HepG2 (cell line): ENCODE results near the gene TBX15. TPM values are rescaled to one million over a fixed set of nuclear protein-coding genes. Genes with fewer than 3 reads are reported as not detected.

ENCODE experiments used
- ATAC-seq: fragments of 200-7000 bp; cut with Tn5 transposase; 3 replicates; pipeline ENCODE4 v1.9.1; 2020; ENCODE audit warnings: mild to moderate bottlenecking, moderate library complexity
- BruUV-seq: library from RNA; stranded (reverse); fragments of 400-500 nt; replicated peaks from 2 replicates; lab custom pipeline; 2021; lab: Mats Ljungman, UMichigan
- CTCF ChIA-PET: fragments of 300-600 bp; formaldehyde crosslinking; extraction: SDS; loops from one replicate; lab custom pipeline; 2021; ENCODE audit warnings: low total read pairs, inconsistent platforms, low intra/inter-chr PET ratio; lab: Yijun Ruan, JAX
- POLR2A ChIA-PET: fragments of 350-600 bp; sonication (Branson Sonifier 250); formaldehyde crosslinking; loops from one replicate; lab custom pipeline; 2020; ENCODE audit warnings: antibody characterized with exemption, inconsistent platforms; lab: Yijun Ruan, JAX
- DNase-seq: peaks from one replicate; pipeline ENCODE4 v3.0.0-alpha.2; 2015; ENCODE audit warnings: low spot score
- FAIRE-seq: peaks from 3 replicates; lab custom pipeline; 2011; peaks lifted over from hg19 to GRCh38; lab: Jason Lieb, UNC
- H2AFZ ChIP-seq: one replicate; pipeline ENCODE4 v1.6.1; 2011; ENCODE audit warnings: low read length, inconsistent platforms
- H3K27ac ChIP-seq: fragments of 300-600 bp; 3 replicates; pipeline ENCODE4 v1.8.0; 2011; ENCODE audit warnings: mixed run types, mild to moderate bottlenecking, mixed read lengths, low read length, inconsistent platforms; ENCODE audit not compliant: insufficient read depth; ENCODE audit errors: extremely low read length
- H3K27me3 ChIP-seq, 2 experiments: fragments of 200-600 bp in 1 of 2; 2 replicates in 1 of 2; 3 replicates in 1 of 2; pipeline versions ENCODE4 v1.6.0 to v1.8.0; 2011; ENCODE audit warnings: low read length in 2 of 2, mild to moderate bottlenecking in 2 of 2, moderate library complexity in 2 of 2, inconsistent platforms in 1 of 2; ENCODE audit not compliant: insufficient read depth in 2 of 2, control insufficient read depth in 1 of 2
- H3K36me3 ChIP-seq, 2 experiments: fragments of 200-600 bp in 1 of 2; replicated peaks in 1 of 2; 2 replicates in 1 of 2; 3 replicates in 1 of 2; pipeline versions ENCODE4 v1.5.1 to v1.8.0; 2011; ENCODE audit warnings: low read length in 2 of 2, inconsistent platforms in 1 of 2; ENCODE audit not compliant: insufficient read depth in 2 of 2, control insufficient read depth in 1 of 2
- H3K4me1 ChIP-seq: 2 replicates; pipeline ENCODE4 v1.5.1; 2012; ENCODE audit warnings: low read length, inconsistent platforms; ENCODE audit not compliant: insufficient read depth
- H3K4me2 ChIP-seq: 2 replicates; pipeline ENCODE4 v1.6.0; 2011; ENCODE audit warnings: low read depth, low read length, inconsistent platforms
- H3K4me3 ChIP-seq, 3 experiments: fragments of 200-600 bp in 1 of 3; sonication (generic), shearing (Covaris generic) in 1 of 3; replicated peaks in 1 of 3; 2 replicates each; pipeline ENCODE4 v1.5.1; 2011 to 2016; ENCODE audit warnings: low read length in 3 of 3, inconsistent platforms in 2 of 3, low read depth in 2 of 3, mild to moderate bottlenecking in 2 of 3, control low read depth in 1 of 3, mixed read lengths in 1 of 3; ENCODE audit not compliant: insufficient read depth in 1 of 3
- H3K79me2 ChIP-seq: one replicate; pipeline ENCODE4 v1.6.1; 2011; ENCODE audit warnings: low read length, inconsistent platforms; ENCODE audit not compliant: insufficient read depth
- H3K9ac ChIP-seq: 2 replicates; pipeline ENCODE4 v1.6.0; 2011; ENCODE audit warnings: mild to moderate bottlenecking, low read depth, low read length, inconsistent platforms; ENCODE audit not compliant: insufficient read depth
- H3K9me3 ChIP-seq: 2 replicates; pipeline ENCODE4 v1.5.1; 2012; ENCODE audit warnings: mild to moderate bottlenecking, low read length
- H4K20me1 ChIP-seq: 2 replicates; pipeline ENCODE4 v1.6.0; 2011; ENCODE audit warnings: inconsistent platforms, mild to moderate bottlenecking, low read length, moderate library complexity; ENCODE audit not compliant: insufficient read depth
- CREM ChIP-seq, 2 experiments: sonication (generic) in 1 of 2; formaldehyde crosslinking in 1 of 2; IDR thresholded peaks; 2 replicates each; pipeline versions ENCODE4 v1.4.0 to v1.6.1; 2016 to 2020; ENCODE audit warnings: antibody characterized with exemption in 1 of 2, mild to moderate bottlenecking in 1 of 2, missing genetic modification reagents in 1 of 2
- EHMT2 ChIP-seq: fragments of 200-600 bp; sonication (generic); IDR thresholded peaks from 2 replicates; pipeline ENCODE4 v1.7.0; 2017; ENCODE audit warnings: antibody characterized with exemption, low read depth, low read length, borderline replicate concordance
- FOXK2 ChIP-seq: fragments of 450-650 bp; IDR thresholded peaks from 2 replicates; pipeline ENCODE4 v1.6.1; 2016
- KDM5A ChIP-seq: fragments of 200-600 bp; sonication (generic); IDR thresholded peaks from 2 replicates; pipeline ENCODE4 v1.7.0; 2018; ENCODE audit warnings: antibody characterized with exemption, mild to moderate bottlenecking, low read length, borderline replicate concordance
- MAX ChIP-seq: IDR thresholded peaks from 2 replicates; pipeline ENCODE4 v1.6.1; 2012; ENCODE audit warnings: inconsistent platforms
- MBD4 ChIP-seq: IDR thresholded peaks from 2 replicates; pipeline ENCODE4 v1.6.1; 2012; ENCODE audit warnings: low read length, inconsistent platforms, borderline replicate concordance
- NCOA5 ChIP-seq: sonication (generic); formaldehyde crosslinking; IDR thresholded peaks from 2 replicates; pipeline ENCODE4 v1.4.0; 2020; ENCODE audit warnings: missing genetic modification reagents
- SP2 ChIP-seq: sonication (generic); formaldehyde crosslinking; IDR thresholded peaks from 2 replicates; pipeline ENCODE4 v1.5.1; 2020; ENCODE audit warnings: mild to moderate bottlenecking, missing genetic modification reagents
- ZKSCAN8 ChIP-seq: IDR thresholded peaks from 2 replicates; pipeline ENCODE4 v1.6.1; 2016; ENCODE audit warnings: borderline replicate concordance, missing genetic modification reagents, missing compliant biosample characterization
- ZNF552 ChIP-seq: sonication (generic); formaldehyde crosslinking; IDR thresholded peaks from 2 replicates; pipeline ENCODE4 v1.9.0; 2022; ENCODE audit warnings: missing genetic modification reagents, mild to moderate bottlenecking, borderline replicate concordance
- WGBS: methylation state at CpG from one replicate; pipeline ENCODE4 v1.1.6; 2017; ENCODE audit warnings: low lambda C conversion rate; 5-methylcytosine and 5-hydroxymethylcytosine counted together
- in situ Hi-C: cut with HindIII; loops from 2 replicates; pipeline ENCODE4 v1.10.0; 2017; ENCODE audit warnings: low pct_unique_long_range_greater_than_20kb; ENCODE audit not compliant: extremely low pct_ligation_motif_present
- intact Hi-C: fragments of 100-400 bp; cut with micrococcal nuclease; formaldehyde crosslinking; loops from one replicate; pipeline ENCODE4 v1.10.0; 2022; ENCODE audit not compliant: unreplicated experiment
- polyA plus RNA-seq, 8 experiments: library from polyadenylated mRNA; depleted of rRNA in 3 of 8; stranded (reverse) in 7 of 8; unstranded in 1 of 8; fragments of >200 nt; fragmentation: Illumina TruSeq in 4 of 8; extraction: Trizol in 4 of 8; gene quantifications; 2 replicates each; pipeline versions ENCODE4 v1.2.1 to v1.2.3, GENCODE V29; 2011 to 2016; ENCODE audit warnings: low read depth in 4 of 8, missing spikeins in 1 of 8, mixed read lengths in 1 of 8; ENCODE audit not compliant: insufficient read depth in 1 of 8
- total RNA-seq, 5 experiments: library from RNA; depleted of rRNA; stranded (reverse); fragments of >200 nt; fragmentation: Illumina TruSeq; extraction: Trizol; gene quantifications; 2 replicates each; pipeline ENCODE4 v1.2.3, GENCODE V29; 2016; ENCODE audit warnings: low read depth in 1 of 5
- TF ChIP-seq, protein P1 (sequence below): sonication (generic); formaldehyde crosslinking; IDR thresholded peaks from 2 replicates; pipeline ENCODE4 v1.4.0; 2020; ENCODE audit warnings: mild to moderate bottlenecking, missing genetic modification reagents
- TF ChIP-seq, protein P2 (sequence below): sonication (generic); formaldehyde crosslinking; IDR thresholded peaks from 2 replicates; pipeline ENCODE4 v1.4.0; 2020; ENCODE audit warnings: low read depth, missing genetic modification reagents

Gene TBX15
- total and polyA plus RNA-seq, 2 of the 13 experiments (the other 11 are each of a cell fraction or from before 2014, with no cell fraction given): 0.42 to 1.9 TPM

- H3K4me2 ChIP-seq: no peak overlapping the region
- DNase-seq (no peak), FAIRE-seq (no peak), ATAC-seq (no peak)
- no peak overlapping the region for H2AFZ ChIP-seq
- H3K9me3 ChIP-seq: no peaks in the 10 kb centered on the region
- intact Hi-C loops (no loop called here), in situ Hi-C loops (no loop called here)
- 94% methylated on average over 4 of the region's 4 CpGs for WGBS
- ChIA-PET CTCF (no interaction called here), POLR2A (no interaction called here)
- H3K4me1 ChIP-seq: no peaks in the 10 kb centered on the region
- H3K36me3 ChIP-seq: peaks cover 0 to 5% of the 10 kb centered on the region in 2 experiments; a peak in 1 of 5 replicates
- no peak overlapping the region for H3K27ac ChIP-seq
- no peak overlapping the region for H3K4me3 ChIP-seq
- H4K20me1 ChIP-seq: no peaks in the 10 kb centered on the region
- no peak overlapping the region for H3K9ac ChIP-seq
- H3K27me3 ChIP-seq: no peaks in the 10 kb centered on the region
- BruUV-seq: no TSS peak
- H3K79me2 ChIP-seq: no peaks in the 10 kb centered on the region
- TF ChIP-seq, protein P1, sequence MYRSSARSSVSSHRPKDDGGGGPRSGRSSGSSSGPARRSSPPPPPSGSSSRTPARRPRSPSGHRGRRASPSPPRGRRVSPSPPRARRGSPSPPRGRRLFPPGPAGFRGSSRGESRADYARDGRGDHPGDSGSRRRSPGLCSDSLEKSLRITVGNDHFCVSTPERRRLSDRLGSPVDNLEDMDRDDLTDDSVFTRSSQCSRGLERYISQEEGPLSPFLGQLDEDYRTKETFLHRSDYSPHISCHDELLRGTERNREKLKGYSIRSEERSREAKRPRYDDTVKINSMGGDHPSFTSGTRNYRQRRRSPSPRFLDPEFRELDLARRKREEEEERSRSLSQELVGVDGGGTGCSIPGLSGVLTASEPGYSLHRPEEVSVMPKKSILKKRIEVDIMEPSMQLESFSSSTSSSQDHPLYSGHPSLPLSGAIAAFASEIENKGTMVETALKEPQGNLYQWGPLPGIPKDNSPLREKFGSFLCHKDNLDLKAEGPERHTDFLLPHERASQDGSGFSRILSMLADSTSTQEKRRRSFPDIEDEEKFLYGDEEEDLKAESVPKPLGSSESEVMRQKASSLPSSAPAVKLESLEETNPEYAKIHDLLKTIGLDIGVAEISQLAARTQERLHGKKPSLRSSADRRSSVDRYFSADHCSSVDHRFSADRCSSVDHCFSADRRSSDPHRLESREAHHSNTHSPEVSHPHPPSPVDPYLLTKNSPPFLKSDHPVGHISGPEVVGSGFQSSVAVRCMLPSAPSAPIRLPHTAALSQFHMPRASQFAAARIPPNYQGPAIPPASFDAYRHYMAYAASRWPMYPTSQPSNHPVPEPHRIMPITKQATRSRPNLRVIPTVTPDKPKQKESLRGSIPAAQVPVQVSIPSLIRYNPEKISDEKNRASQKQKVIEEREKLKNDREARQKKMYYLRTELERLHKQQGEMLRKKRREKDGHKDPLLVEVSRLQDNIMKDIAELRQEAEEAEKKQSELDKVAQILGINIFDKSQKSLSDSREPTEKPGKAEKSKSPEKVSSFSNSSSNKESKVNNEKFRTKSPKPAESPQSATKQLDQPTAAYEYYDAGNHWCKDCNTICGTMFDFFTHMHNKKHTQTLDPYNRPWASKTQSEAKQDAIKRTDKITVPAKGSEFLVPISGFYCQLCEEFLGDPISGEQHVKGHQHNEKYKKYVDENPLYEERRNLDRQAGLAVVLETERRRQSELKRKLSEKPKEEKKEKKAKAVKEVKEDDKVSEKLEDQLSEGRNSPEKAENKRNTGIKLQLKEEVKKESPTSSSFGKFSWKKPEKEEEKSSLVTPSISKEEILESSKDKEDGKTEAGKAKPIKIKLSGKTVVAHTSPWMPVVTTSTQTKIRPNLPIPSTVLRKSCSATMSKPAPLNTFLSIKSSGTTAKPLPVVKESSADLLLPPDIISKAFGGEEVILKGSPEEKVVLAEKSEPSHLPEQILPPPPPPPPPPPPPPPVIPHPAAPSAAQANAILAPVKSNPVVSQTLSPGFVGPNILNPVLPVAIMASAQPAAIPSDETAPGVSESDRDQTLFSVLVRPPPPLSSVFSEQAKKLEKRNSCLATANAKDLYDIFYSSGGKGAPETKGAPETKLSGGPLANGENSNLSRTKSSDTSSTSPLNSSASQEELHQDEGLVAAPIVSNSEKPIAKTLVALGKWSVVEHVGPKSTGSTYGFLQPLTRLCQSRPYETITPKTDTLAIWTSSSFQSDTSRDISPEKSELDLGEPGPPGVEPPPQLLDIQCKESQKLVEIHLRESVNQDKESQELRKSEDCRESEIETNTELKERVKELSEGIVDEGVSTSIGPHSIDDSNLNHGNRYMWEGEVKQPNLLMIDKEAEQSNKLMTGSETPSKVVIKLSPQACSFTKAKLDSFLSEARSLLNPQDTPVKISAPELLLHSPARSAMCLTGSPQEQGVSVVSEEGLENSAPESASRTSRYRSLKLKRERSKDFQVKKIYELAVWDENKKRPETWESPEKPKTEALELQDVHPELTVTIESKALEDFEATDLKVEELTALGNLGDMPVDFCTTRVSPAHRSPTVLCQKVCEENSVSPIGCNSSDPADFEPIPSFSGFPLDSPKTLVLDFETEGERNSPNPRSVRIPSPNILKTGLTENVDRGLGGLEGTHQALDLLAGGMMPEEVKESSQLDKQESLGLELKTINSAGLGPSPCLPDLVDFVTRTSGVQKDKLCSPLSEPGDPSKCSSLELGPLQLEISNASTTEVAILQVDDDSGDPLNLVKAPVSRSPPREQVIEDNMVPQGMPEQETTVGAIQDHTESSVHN (CRISPR knock-in tag): no peak
- no peak for TF ChIP-seq NCOA5 (CRISPR knock-in tag)
- TF ChIP-seq FOXK2: no peak
- TF ChIP-seq MAX: no peak
- TF ChIP-seq, protein P2, sequence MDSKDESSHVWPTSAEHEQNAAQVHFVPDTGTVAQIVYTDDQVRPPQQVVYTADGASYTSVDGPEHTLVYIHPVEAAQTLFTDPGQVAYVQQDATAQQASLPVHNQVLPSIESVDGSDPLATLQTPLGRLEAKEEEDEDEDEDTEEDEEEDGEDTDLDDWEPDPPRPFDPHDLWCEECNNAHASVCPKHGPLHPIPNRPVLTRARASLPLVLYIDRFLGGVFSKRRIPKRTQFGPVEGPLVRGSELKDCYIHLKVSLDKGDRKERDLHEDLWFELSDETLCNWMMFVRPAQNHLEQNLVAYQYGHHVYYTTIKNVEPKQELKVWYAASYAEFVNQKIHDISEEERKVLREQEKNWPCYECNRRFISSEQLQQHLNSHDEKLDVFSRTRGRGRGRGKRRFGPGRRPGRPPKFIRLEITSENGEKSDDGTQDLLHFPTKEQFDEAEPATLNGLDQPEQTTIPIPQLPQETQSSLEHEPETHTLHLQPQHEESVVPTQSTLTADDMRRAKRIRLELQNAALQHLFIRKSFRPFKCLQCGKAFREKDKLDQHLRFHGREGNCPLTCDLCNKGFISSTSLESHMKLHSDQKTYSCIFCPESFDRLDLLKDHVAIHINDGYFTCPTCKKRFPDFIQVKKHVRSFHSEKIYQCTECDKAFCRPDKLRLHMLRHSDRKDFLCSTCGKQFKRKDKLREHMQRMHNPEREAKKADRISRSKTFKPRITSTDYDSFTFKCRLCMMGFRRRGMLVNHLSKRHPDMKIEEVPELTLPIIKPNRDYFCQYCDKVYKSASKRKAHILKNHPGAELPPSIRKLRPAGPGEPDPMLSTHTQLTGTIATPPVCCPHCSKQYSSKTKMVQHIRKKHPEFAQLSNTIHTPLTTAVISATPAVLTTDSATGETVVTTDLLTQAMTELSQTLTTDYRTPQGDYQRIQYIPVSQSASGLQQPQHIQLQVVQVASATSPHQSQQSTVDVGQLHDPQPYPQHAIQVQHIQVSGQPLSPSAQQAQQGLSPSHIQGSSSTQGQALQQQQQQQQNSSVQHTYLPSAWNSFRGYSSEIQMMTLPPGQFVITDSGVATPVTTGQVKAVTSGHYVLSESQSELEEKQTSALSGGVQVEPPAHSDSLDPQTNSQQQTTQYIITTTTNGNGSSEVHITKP (CRISPR knock-in tag): no peak
- TF ChIP-seq ZNF552 (CRISPR knock-in tag): no peak
- TF ChIP-seq MBD4: no peak
- TF ChIP-seq KDM5A: no peak
- no peak for TF ChIP-seq CREM (IDR thresholded peaks at IDR 0.05)
- TF ChIP-seq CREM (CRISPR knock-in tag; IDR thresholded peaks at IDR 0.05): no peak
- TF ChIP-seq ZKSCAN8: no peak
- TF ChIP-seq EHMT2: no peak
- TF ChIP-seq SP2 (CRISPR knock-in tag): no peak
Observed at GRCh38 chr1:118884946-118885345, 103.2 kb downstream of the TBX15 start.
